CD4-positive, alpha-beta T cell treated with Interleukin-2 at 100 ng/mL for 4 hours (primary cell): ENCODE data around the gene MAGI1.

Experiments
- DNase-seq: peaks from one replicate; pipeline ENCODE4 v3.0.0-alpha.2; 2020; ENCODE audit warnings: low spot score

The MAGI1 gene

GRCh38 chr3:65712140-65712539 is 326.6 kb downstream of the MAGI1 start:
- DNase-seq: no peak

DNA sequence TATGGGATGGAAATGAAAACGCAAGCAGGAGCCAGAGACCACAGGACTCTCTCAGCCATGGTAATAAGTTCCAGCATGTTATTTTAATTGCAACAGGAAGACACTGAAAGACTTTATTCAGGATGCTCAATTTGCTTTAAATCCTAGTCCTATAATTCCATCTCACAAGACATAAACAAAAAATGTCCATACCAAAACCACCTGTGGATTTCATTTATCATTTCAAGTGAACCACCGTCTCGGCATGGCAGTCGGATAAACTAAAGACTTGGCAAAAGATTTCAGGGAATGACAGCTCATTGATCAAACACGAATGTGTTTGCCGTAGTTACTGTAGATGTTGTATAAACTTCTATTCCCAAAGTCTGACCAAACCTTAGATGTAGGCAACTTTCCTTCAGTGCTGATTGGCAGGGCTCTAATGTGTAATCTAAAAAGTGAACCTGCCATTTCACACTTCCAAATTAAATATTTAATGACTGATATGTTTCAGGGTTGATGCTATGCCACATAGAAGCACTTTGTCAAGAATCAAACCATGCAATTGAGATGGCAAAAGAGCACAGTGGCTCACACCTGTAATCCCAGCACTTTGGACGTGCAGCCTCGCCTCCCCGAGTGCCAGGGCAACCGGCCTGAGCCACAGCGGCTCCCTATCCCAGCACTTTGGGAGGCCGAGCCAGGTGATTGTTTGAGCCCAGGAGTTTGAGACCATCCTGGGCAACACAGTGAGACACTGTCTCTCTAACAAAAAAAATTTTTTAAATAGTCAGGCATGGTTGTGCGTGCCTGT is 331.7 kb downstream of the MAGI1 start:
- no peak for DNase-seq

- no peak for DNase-seq
Measured at GRCh38 chr3:65706301-65706700, 332.4 kb downstream of the MAGI1 start.

- DNase-seq: no peak
Measured at GRCh38 chr3:65703820-65704219, 334.9 kb downstream of the MAGI1 start.

- no peak for DNase-seq
Measured at GRCh38 chr3:65703026-65703425, 335.7 kb downstream of the MAGI1 start.

- DNase-seq: no peak
Measured at GRCh38 chr3:65702202-65702601, 336.5 kb downstream of the MAGI1 start.

DNA sequence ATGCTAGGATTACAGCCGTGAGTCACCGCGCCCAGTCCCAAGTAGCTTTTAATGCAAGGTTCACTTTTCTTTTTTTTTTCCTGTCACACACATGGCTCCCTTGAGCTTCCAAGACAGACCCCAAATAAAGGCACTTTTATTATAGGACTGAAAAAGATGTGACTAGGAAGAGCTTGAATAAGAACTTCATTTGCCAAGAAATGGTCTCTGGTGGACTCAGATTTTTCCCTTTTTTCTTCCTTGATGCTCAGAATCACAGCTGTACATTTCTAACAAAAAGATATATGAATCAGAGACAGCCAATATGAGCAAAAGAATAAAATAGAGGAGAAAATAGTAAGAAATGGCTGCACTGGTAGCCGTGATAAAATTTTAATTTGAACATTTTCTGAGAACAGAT is 337.2 kb downstream of the MAGI1 start:
- no peak for DNase-seq

DNA sequence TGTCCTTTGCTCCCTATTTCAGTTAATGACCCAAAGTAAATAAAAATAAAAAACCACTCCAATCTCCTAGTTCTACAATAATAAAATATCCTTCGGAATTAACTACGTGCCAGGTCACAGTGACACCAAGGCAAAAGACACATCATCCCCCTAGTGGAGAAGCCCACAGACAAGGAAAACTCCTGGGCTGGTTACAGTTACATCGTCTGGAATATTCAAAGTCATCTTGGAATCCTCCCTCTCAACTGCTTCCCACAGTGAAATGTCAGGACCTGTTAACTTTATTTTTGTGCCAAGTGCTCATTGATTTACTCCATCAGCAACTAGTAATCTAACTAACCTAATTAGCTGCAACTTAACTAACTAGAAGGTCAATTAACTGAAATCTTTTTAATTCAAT is 349.3 kb downstream of the MAGI1 start:
- no peak for DNase-seq

DNA sequence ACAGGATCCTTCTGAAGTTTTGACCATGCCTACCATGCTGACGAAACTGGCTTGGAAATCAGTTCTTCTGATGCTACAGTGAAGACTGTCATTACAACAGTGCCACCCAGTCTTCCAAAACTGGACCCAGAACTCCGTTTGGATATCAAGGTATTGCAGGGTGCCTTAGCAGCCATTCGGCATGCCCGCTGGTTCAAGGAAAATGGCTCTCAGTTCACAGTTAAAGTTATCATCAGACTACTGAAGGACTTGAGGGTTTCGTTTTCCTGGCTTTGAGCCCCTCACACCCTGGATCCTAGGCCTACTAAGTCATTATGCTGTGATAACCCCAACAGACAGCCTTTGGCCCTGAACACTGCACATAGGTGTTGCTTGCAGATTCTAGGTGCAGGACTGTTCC is 351.0 kb downstream of the MAGI1 start:
- DNase-seq: no peak

GRCh38 chr3:65685621-65686235 is 353.0 kb downstream of the MAGI1 start:
- DNase-seq: no peak

DNA sequence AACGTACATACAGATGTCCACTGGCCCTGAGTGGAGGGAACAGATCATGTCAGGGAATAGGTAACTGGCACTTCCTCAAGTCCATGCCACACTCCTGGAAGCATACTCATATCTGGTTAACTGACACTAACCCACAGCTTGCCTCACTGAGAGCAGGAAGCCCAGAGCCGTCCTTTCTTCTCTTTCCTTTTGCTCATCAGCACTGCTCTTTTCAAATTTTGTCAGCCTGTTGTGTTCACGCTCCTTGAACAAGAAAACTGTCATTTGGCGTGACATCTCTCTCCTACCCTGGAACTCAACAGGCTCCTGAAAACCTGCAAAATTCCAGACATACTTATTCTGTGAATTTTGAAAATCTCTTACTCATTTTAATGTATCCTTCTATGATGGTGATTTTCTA is 360.2 kb downstream of the MAGI1 start:
- DNase-seq: no peak

- DNase-seq: no peak
Measured at GRCh38 chr3:65677486-65678010, 361.2 kb downstream of the MAGI1 start.

GRCh38 chr3:65676580-65676979 is 362.1 kb downstream of the MAGI1 start:
- no peak for DNase-seq

DNA sequence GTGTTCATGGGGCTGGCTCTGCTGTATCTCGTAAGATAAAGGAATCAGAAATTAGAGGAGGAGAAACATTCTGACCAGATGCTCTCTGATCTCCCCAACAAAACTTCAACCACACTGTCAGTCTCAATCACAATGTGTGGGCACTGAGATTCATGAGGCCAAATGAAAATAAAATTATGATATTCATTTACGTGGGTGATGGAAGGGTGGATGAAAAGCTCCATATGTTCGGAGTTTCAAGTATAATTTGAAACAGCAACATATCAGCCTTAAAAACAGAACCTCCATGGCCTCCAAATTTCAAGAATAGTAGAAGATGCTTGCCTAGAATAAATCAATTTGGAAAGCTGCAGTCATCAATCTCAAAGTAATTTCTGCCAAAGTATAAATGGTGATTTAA is 363.7 kb downstream of the MAGI1 start:
- no peak for DNase-seq

DNA sequence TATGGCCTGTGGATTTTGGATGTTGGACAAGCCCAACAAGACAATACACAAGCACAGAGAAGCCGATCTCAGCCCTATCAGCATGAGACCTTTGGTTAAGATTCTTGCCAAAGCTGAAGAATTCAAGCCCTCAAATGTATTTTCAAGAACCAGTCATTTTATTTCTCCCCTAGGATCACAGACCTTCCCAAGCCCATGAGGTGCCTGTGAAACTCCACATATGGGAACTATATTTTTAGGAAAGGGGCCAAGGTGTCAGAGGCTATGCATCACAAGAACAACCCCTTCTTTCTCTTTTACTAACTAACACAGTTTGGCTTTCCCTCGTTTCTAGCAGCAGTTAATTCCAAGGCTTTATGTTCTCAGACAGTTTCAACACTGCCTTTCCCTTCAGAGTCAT is 364.5 kb downstream of the MAGI1 start:
- no peak for DNase-seq

- DNase-seq: no peak
Measured at GRCh38 chr3:65672871-65673815, 365.6 kb downstream of the MAGI1 start.

DNA sequence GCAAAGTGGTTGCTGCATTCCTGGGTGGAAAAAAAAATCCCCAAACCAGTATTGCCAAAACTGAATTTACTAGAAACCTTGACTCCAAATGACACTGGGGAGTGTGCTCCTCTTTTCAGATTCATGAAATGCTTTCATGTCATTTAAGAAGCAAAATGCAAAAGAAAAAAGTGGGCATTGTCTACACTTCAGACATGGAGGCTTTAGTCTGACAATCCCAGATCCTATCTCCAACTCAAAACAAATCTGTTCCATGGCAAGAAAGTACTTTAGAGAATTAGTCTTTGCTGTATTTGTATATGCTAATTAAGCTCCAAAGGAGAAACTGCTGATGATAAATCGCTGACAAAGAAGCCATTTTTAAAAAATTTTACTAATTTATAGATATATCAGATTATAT is 366.7 kb downstream of the MAGI1 start:
- DNase-seq: no peak

- DNase-seq: no peak
Measured at GRCh38 chr3:65671004-65671403, 367.7 kb downstream of the MAGI1 start.

GRCh38 chr3:65669163-65669875 is 369.4 kb downstream of the MAGI1 start:
- no peak for DNase-seq

DNA sequence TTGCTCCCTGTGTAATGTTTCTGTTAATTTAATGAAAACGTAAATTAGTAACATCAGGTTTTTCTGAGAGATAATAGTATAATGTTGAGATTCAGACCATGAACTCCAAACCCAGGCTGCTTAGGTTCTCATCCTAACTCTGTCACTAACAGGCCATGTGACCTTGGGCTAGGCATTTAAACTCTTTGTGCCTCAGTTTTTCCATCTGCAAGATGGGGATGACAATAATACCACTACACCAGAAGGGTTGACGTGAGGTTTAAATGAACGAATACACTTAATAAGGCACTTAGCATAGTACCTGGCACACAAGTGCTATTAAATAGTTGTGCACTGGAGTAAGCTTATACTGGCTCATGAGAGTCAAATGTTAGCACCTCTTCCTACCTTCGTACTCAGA is 370.8 kb downstream of the MAGI1 start:
- DNase-seq: no peak

DNA sequence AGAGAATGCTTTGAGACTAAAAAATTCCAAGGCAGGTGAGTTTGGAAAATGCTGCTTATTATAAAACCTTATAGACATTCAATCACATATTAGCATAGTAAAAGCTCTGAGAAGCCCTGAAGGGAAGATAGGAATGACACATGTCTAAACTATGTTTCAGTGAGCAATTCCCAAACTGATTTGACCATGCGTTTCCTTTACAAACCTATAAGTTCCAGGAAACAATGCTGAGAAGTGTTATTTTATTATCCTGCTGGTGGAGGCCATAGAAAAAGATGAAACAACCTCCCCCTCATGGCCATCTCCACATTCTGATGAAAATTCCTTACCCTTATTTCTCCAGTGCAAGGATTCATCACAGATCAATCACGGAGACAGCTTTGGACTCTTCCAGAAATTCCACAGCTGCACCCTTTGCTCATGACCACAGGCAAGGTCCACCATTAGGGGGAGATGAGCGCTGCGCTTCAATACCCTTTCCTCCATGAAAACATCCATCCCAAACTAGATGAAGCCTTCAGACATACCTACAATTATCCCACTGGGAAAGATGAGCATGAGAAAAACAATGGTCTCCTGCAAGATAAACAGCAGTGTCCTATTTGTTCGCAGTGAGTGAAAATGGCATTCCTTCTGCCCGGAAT is 372.1 kb downstream of the MAGI1 start:
- no peak for DNase-seq
